MM.1S (cell line): ENCODE measurements around the gene LMLN.

Source experiments
- CTCF ChIP-seq: fragments of 300-600 bp; sonication (generic); IDR thresholded peaks from 2 replicates; pipeline ENCODE4 v1.5.1; 2016; ENCODE audit warnings: antibody characterized with exemption, low read length, mixed read lengths
- EZH2 ChIP-seq: fragments of 300-600 bp; sonication (generic); optimal IDR thresholded peaks from 2 replicates; pipeline ENCODE3; 2017; ENCODE audit warnings: low read depth, mild to moderate bottlenecking, antibody characterized with exemption, low read length, mixed read lengths

- TF ChIP-seq CTCF (no peak), EZH2 (peak; percentile 93)
These were observed 130.8 kb downstream of the LMLN start for GRCh38 chr3:198090795-198091332.
